ENCODE measurements around the gene NTM.
A peak's percentile ranks its signal among the peaks of the same experiment; 100 is the strongest.

NTM gene

DNA sequence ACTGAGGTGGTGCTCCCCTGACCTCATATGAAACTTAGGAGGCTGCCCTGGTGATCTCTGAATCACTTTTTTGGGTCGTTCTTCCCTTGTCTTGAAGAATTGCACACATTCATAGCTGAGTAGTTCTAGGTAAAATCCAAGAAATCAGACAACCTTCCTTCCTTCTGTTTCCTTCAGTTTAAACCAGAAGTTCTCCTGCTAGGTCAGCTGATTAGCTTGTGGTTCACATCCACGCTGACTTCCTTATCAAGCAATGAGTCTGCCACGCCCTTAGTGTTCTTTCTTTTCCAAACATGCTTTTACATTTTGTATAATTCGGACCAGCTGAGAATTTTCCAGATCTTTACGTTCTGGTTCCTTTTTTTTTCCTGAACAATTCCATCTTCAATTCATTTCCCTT is 892.8 kb downstream of the NTM start:
- DNase-seq: no peak

DNA sequence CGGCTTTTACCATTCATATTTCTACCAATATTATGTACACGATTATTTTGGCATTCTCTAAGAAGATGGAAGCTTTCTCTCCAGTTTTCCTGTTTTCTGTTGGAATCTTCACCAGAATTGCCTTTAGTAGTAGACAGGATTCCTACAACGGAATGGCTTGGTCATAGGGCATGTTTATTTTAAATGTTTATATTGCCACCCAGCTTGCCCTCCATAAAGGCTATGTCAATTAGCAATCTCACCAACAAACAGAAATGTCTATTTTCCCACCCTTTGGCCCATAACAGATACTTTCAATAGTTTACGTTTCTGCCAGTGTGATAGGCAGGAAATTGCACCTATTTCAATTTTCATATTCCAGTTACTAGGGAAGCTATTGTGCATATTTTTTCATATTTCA is 893.5 kb downstream of the NTM start:
- no peak for DNase-seq

DNA sequence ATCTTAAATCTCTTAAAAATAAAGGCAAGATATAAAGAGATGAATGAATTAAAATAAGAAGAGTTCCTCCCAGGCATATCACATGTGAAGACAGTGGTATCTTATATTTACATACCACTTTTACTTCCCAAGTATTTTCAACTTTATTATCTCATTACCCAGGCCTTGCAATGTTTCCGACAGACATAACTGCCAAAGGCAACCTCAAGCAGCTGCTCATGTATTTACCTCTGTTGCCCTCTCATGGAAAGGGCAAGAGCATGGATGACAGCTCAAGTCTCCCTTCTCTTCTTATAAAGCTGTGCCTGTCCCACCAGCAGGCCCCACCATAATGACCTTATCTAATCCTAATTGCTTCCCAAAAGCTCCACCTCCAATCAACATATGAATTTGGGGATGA is 894.2 kb downstream of the NTM start:
- no peak for DNase-seq

DNA sequence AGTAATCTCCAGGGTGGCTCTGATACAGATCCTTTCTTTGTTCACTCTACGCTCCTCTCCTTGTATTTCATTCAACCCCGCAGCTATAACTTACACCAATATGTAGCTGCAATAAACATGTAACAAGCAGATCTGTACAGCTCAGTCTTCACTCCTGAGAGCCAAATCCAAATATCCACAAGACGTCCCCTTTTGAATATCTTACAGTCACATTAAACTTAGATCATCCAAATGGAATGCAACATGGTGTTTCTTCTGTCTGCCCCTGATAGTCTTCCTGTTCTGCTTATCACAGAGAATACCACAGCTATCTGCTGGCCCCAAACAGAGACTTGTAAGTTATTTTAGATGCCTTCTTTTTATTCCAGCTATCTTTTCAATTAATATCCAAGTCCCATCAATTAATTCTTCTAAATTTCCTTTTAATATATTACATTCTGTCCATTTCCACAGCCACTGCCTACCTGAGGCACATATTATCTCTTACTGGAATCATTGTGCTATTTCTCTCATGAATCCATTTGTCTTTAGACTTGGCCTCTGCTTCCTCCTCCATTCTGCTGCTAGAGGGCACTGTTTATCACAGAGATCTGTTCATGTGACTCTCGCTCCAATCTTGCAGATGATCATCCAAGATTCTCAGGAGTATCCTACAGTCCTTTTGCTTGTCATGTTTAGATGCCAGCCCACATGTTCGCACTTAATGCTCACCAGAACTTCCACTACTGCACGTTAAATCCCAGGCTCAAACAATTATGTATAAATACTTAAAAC is 908.6 kb downstream of the NTM start:
- DNase-seq: peak; percentile 5

DNA sequence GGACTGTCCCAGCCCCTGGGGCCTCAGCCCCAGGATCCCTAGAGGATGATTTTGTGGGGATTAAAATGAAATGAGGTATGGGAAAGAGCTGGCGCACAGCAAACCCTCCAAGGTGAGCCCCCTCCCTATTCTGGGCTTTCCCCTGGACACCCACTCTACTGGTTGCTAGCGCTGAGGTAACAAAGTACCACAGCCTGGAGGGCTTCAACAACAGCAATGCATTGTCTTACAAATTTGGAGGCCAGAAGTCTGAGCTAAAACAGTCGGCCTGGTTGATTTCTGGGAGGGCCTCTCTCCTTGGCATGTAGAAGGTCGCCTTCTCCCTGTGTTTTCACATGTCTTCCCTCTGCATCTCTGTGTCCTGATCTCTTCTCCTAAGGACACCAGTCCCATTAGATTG is 913.6 kb downstream of the NTM start:
- no peak for DNase-seq

DNA sequence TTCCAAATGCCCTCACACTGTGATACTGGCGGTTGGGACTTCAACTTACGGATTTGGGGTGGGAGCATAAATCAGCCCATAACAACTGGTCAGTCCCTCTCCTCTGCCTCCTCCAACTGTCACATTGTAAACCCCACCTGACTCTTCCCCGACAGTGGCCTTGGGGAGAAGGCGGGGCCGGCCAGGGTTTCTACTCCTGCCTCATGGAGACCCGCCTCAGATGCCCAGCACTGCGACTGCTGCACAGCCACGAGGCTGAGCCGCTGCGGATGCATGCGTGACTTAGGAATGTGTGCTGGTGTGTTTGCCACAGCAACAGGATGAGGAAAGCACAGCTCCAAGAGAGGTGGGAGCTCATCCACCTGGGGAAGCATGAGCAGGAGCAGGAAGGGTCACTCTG is 914.2 kb downstream of the NTM start:
- DNase-seq: no peak

DNA sequence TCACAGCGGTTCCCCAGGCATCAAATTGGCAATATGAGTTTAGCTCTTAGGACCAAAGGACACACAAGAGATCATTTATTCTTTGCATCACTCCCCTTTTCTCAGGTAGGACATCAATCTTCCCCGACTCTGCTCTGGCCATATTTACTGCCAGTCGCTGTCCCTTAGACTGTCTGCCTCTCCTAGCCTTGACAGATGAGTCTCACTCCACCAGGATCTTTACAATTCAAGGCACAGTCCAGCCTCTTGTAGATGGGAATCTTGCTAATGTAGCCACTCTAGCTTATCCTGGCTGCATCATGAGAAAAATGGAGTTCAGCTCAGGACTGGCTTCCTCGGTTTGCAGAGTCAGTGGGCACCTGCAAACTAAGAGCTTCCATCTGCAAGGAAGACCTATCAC is 915.2 kb downstream of the NTM start:
- DNase-seq: no peak

DNA sequence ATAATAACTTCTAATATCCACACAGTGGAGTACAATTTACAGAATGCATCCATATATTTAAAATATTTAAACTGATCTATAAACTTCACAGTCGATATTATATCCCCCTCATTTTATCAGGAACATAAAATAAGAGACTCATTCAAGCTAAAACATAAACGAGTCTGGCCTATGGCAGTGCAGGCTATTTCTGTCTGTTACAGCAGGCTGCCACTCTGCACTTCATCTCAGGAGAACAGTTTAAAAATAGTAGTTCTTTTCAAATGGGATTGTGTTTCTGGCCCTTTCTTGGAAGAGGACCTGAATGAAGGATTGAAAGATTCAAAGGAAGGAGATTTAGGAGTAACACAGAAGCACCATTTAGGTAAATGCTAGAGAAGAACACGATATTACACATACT is 915.7 kb downstream of the NTM start:
- no peak for DNase-seq

DNA sequence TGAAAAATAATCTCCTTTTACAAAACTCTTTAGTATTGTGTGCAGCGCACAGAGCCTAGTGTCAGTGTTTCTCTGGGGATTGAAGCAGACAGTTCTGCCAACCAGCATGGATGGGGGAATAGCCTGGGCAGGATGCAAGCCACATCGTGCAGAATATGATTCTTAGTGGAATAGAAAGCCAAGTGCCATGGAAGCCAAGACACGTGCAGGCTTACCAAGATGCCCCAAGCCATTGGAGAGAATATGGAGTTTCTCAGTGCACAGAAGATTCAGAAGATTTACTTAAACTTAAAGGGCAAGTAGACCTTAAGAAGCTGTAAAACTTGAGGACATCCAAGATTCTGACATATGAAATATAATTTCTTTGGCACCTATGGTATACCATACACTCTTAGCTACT is 917.6 kb downstream of the NTM start:
- no peak for DNase-seq

DNA sequence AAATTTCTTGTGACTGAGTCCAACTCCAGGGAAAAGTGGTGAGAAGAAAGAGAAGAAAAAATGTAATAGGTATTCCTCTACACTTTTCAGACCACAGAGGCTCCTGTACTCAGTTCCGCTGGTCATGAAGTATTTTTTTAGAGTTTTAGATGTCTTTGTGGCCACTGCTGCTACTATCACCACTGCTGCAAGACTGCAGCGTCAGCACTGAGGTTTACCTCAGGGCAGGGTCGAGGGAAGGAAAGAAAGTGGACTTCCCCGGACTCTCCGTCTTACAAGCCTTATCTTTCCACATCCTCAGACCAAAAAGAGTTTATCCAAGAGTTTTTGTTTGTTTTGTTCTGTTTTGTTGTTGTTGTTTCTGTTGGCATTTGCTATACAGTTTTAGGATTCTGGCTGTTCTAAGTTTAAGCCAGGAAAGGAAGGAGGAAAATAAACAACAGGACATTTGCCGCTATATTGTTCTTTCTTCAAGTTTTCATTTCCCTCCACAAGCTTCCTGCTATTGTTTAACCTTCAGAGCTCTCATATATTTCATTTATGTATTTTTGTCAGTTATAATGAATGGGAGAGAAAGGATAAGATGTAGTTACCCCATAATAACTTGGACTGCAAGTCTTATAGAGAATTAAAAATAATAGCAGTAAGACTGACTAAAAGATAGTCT is 919.3 kb downstream of the NTM start:
- DNase-seq: no peak

DNA sequence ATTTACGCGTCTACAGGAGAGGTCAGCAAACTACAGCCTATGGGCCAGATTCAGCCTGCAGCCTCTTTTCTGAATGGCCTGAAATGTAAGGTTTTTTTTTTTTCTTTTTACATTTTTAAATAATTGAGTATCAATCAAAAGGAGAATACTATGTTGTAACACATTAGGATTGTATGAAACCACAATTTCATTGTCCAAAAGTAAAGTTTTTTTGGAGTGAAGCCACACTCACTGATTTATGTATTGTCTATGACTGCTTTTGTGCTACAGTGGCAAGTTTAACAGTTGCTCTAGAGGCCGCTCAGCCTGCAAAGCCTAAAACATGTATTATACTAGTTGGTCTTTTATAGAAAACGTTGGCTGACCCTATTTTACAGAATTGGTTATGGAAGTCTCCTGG is 923.2 kb downstream of the NTM start:
- DNase-seq: no peak

DNA sequence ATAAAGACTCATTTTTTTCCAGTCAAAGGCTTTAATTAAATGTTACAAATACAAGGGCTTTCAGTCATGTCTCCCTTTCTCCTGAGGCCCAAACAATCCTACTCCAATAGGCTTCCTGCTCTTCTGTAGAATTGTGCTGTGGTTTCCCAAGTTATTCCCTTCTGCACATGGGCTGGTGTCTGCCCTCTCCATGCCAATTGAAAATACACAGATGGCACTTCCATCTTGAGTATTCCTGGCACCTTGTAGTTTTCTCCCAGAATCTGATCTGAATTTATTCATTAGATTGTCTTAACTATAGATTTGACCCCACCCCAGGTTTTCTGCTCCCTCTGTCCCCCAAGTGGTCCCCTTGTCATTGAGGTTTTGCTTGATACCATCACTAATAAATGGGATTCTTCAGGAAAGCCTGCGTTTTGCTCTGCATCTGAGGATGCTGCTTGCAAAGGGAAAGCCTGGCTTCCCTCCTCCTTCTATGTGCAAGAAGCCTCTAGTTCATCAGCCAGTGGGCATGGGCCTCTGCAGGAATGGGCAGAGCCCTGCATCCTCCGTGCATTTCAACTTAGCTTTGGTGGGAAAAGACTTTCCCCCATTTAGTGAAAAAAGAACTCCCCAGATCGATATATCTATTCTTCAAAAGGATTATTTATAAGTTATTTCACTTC is 926.7 kb downstream of the NTM start:
- DNase-seq: no peak

DNA sequence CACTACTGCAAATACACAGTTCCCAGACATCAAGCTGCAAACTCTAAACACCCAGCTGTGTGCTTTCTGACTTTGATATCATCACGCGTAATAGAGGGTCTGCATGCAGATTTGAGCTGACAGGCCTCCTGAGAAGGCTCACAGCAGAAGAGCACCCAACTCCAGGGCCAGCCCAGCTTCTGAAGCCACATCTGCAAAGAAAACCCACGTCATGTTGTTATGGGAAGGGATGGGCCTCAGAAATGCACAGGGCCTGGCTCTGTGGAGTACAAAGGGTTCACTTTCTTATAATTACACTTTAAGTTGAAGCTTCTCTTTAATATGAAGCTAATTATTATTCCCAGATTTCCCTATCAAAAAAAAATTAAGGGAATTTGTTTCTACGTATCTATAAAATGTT is 927.9 kb downstream of the NTM start:
- DNase-seq: no peak

DNA sequence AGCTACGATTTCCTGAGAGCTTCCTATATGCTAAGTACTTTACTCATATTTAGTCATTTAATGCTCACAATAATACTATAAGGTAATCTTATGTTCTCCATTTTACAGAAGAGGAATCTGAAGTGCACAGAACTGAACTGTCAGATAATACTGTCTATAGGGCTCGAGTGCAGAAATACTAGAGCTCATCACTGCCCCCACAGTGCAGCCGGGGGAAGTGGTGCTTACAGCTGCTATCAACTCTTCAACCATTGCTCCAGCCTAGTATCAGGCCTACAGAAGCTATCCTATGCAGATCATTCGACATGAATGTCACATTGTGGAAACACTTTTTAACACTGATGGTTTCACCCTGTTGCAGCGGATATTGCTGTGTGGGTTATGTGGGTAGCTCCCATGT is 929.9 kb downstream of the NTM start:
- no peak for DNase-seq

DNA sequence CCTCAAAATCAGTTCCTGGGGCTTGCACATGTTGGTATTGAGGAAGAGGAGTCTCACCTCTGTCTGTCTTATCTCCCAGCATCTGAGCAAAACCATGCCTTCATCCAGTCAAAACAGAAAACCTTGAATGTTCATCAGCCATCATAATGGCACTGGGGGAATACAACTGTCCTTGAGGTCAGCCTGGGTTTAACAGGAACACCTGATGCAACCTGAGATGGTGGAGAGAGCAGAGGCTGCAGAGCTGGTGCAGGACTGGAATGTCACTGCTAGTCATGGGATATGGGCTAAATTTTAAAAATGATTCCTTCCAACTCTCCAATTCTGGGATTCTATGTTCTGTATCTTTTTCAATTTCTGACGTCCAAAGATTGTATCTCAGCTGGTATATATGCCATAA is 931.0 kb downstream of the NTM start:
- DNase-seq: no peak

DNA sequence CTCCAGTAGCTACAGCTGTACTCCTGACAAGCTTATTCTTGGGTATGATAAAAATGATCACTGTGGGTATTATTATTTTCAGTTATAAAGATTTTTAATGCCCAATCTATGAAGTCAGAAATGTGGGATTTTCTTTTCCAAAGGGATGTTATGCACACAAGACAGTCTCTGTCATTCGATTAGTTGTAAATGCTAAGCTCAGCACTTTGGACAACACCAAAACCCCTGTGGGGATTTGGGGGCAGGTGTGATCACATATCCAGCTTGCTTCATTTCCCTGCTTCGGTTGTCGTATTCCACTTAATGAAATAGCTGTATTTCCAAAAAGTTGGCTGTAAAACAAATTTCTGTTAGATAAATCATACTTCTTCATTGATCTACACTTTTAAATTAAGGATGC is 931.5 kb downstream of the NTM start:
- DNase-seq: no peak

DNA sequence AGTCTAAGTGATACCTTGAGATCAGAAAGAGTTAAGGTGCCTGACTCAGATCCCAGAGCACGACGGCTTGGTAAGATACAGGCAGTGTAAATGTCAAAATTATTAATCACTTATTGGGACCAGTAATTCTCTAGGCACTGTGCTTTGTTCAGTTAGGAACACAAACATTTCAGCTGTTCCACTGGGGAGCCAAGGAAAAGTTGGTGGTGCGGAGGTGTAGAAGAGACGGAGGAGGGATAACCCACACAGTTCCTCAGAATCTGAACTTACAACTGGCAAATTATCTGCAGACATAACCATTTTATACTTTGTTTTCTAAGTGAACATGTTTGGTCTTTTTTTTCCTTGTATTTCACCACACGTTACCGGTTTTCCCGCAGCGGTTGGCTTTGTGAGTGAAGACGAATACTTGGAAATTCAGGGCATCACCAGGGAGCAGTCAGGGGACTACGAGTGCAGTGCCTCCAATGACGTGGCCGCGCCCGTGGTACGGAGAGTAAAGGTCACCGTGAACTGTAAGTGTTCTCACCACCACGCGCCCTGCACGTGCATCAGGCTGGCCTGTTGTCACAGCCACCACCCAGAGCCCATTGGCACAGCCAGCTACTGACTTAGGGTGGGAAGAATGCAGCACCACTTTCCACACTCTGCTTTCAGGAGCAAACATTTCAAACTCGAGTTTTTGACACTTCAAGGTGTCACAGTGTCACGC is 937.0 kb downstream of the NTM start:
- DNase-seq: no peak

DNA sequence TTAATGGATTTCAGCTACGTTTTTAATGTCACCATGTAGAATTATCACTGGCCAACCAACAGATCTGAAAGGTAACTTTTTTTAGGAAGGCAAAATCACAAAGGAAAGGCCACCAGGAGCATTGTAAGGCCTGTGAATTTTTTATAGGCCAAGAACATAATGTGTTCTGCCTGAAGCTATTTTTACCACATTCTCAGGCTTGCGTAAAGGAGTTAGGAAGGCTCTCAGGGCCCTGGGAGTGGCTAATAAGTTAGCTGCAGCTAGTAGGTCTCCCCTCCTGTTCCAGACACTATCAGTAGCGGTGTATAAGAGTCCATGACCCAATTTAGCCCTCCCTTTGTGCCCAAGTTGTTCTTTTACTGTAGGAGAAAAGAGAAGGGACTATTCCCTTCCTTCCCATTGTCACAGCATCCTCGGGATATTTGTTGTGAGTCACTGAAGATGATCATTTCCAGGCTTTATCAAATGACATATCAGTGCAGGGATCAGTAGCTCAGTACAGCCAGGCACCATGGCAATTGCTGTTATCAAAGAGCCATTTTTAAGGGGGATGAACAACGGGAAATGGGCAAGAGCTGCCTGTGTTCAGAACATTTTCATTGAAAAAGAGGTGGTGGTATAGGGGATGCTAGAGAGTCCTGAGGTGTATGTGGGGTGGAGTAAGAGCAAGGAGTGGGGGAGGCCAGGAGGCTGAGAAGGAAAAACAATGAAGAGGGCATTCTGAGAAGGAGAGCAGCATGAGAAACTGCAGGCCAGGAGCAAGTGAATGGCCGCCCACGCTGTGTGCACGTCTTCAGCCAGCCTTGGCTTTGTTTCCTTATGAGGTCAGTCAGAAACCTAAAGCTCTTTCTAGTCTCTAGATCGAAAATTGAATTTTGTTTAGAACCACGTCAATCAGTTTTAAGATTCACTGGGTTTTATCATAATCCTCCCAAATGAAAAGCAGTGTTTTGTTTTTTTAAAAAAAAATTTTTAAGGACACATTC is 940.3 kb downstream of the NTM start:
- no peak for DNase-seq

DNA sequence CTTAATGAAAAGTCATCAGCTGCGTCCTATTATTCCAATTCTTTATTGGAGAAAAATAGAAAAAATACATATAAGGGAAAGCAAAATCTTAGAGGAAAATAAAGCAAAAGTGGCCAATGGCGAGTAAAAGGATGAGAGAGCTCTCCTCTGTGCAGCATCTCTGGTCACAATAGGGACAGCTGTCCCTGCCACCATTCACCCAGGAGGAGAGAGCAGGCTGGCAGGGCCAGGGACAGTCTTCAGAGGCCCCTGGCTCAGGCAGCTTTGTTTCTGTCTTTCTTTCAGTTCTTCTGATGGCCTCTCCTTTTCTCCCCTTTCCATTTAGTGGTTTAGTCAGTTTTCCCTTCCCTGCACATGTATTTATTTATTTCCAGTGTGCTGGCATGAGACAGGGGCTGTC is 941.3 kb downstream of the NTM start:
- DNase-seq: no peak

DNA sequence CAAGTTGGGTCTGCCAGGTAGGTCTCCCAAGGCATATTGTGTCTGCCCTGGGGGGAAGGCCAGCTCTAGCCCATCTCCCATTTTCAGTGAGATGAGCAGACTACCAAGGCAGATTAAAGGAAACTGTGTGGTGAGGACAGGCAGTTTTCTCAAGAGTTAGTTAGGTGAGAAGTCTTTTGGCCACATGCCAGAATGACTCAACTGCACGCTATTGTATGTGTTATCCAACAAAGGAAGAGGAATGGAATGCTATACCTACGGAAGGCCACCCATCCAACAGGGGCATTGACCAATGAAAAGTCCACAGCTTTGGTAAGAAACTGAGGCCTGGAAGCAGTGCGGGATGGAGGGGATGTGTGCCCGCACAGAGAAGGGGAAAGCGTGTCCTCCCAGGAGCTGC is 941.7 kb downstream of the NTM start:
- DNase-seq: no peak

DNA sequence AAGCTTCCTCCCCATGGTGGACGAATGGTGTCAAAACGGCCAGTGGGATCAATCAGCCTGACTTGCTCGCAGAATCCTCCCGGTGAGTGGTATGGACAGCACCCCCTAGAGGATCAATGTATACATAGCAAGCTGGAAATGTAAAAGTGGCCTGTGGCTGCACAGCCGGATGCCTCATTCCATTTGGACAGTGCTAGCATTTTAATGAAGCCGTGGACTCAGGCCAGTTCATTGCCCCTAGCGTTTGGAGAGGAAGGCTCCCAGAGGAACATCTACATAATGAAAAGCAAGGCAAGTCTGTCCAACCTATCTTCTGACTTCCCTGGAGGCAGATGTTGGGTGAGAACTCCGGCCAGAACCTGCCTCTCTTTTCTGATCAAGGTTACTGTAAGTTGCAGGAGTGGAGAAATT is 942.3 kb downstream of the NTM start:
- peak; percentile 10 for DNase-seq

DNA sequence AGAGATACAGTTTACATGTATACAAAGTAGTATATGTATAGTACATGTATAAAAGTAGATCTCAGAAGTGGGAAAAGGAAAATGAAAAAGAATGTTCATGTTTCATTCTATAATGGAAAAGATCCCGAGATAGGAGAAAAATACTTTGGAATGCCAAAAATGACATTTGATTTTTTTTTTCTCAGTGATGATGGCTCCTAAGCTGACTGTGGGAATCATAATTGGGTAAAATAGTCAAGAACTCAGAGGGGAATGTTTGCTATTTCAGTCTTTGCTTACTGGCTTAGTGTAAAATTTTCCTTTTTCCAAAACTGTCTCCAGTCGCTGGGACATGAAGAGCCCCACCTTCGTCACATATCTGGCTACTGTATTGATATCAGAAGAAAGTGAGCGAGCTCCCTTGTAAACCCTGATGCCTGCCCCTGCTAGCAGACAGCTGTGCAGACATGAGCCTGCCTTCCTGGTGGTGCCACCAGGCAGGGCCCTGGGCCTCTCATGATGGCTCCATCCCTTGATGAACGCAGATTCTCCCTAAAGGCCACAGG is 944.6 kb downstream of the NTM start:
- DNase-seq: no peak
